HepG2 (cell line): Measurements from ENCODE around the gene C10orf143. TPM values are rescaled to one million over a fixed set of nuclear protein-coding genes. Genes with fewer than 3 reads are reported as not detected.
A peak's percentile ranks its signal among the peaks of the same experiment; 100 is the strongest.

Source experiments
- BORCS8-MEF2B ChIP-seq: sonication (generic); formaldehyde crosslinking; IDR thresholded peaks from 2 replicates; pipeline ENCODE4 v1.8.0; 2022; ENCODE audit warnings: mild to moderate bottlenecking, missing genetic modification reagents
- CC2D1A ChIP-seq: sonication (generic); formaldehyde crosslinking; IDR thresholded peaks from 2 replicates; pipeline ENCODE4 v1.8.1; 2023; ENCODE audit warnings: mild to moderate bottlenecking, missing genetic modification reagents
- ELF1 ChIP-seq: sonication (generic); formaldehyde crosslinking; IDR thresholded peaks from 2 replicates; pipeline ENCODE4 v1.4.0; 2020; ENCODE audit warnings: missing genetic modification reagents
- FOXO1 ChIP-seq: sonication (generic); formaldehyde crosslinking; IDR thresholded peaks from 2 replicates; pipeline ENCODE4 v1.4.0; 2020; ENCODE audit warnings: missing genetic modification reagents
- GFI1 ChIP-seq: sonication (generic); formaldehyde crosslinking; IDR thresholded peaks from 2 replicates; pipeline ENCODE4 v1.5.0; 2020; ENCODE audit warnings: missing genetic modification reagents, mild to moderate bottlenecking, borderline replicate concordance
- HCFC1 ChIP-seq: fragments of 150-350 bp; IDR thresholded peaks from 2 replicates; pipeline ENCODE4 v1.6.1; 2014; ENCODE audit warnings: low read depth, low read length
- IKZF4 ChIP-seq: sonication (generic); formaldehyde crosslinking; IDR thresholded peaks from 2 replicates; pipeline ENCODE4 v1.5.1; 2020; ENCODE audit warnings: borderline replicate concordance, mild to moderate bottlenecking, low read depth, missing genetic modification reagents; ENCODE audit errors: not compliant biosample characterization
- IRX3 ChIP-seq: sonication (generic); formaldehyde crosslinking; IDR thresholded peaks from 2 replicates; pipeline ENCODE4 v1.8.1; 2023; ENCODE audit warnings: mild to moderate bottlenecking, low read depth, missing genetic modification reagents, borderline replicate concordance
- MXD4 ChIP-seq: IDR thresholded peaks from 2 replicates; pipeline ENCODE4 v1.6.1; 2016; ENCODE audit warnings: mild to moderate bottlenecking, missing biosample characterization, missing genetic modification reagents
- NBN ChIP-seq: fragments of 450-650 bp; conservative IDR thresholded peaks from 2 replicates; pipeline ENCODE4 v1.6.1; 2017
- RBM39 ChIP-seq: fragments of 200-400 bp; formaldehyde crosslinking; IDR thresholded peaks from one replicate; pipeline ENCODE4 v1.6.1; 2018; ENCODE audit warnings: antibody characterized with exemption, mild to moderate bottlenecking, low read depth, low read length; ENCODE audit not compliant: poor library complexity, severe bottlenecking
- RFX5 ChIP-seq: IDR thresholded peaks from 2 replicates; pipeline ENCODE4 v1.6.1; 2011; ENCODE audit warnings: low read depth, low read length, improper control_type of control experiment
- SATB2 ChIP-seq: sonication (generic); formaldehyde crosslinking; IDR thresholded peaks from 2 replicates; pipeline ENCODE4 v1.5.0; 2020; ENCODE audit warnings: missing genetic modification reagents
- SP1 ChIP-seq, 2 experiments: fragments of 450-650 bp in 1 of 2; sonication (generic) in 1 of 2; formaldehyde crosslinking in 1 of 2; IDR thresholded peaks; 2 replicates each; pipeline versions ENCODE4 v1.4.0 to v1.6.1; 2016 to 2020; ENCODE audit warnings: missing genetic modification reagents in 1 of 2
- ZNF234 ChIP-seq: sonication (generic); formaldehyde crosslinking; conservative IDR thresholded peaks from 2 replicates; pipeline ENCODE4 v1.5.1; 2020; ENCODE audit warnings: mild to moderate bottlenecking, missing genetic modification reagents
- ZNF30 ChIP-seq: sonication (generic); formaldehyde crosslinking; IDR thresholded peaks from 2 replicates; pipeline ENCODE4 v1.5.0; 2020; ENCODE audit warnings: mild to moderate bottlenecking, missing genetic modification reagents
- ZNF329 ChIP-seq: sonication (generic); formaldehyde crosslinking; IDR thresholded peaks from 2 replicates; pipeline ENCODE4 v1.9.0; 2021; ENCODE audit warnings: low read depth, mild to moderate bottlenecking, missing genetic modification reagents
- polyA plus RNA-seq, 8 experiments: library from polyadenylated mRNA; depleted of rRNA in 3 of 8; stranded (reverse) in 7 of 8; unstranded in 1 of 8; fragments of >200 nt; fragmentation: Illumina TruSeq in 4 of 8; extraction: Trizol in 4 of 8; gene quantifications; 2 replicates each; pipeline versions ENCODE4 v1.2.1 to v1.2.3, GENCODE V29; 2011 to 2016; ENCODE audit warnings: low read depth in 4 of 8, missing spikeins in 1 of 8, mixed read lengths in 1 of 8; ENCODE audit not compliant: insufficient read depth in 1 of 8
- total RNA-seq, 5 experiments: library from RNA; depleted of rRNA; stranded (reverse); fragments of >200 nt; fragmentation: Illumina TruSeq; extraction: Trizol; gene quantifications; 2 replicates each; pipeline ENCODE4 v1.2.3, GENCODE V29; 2016; ENCODE audit warnings: low read depth in 1 of 5
- TF ChIP-seq, protein P1 (sequence below): IDR thresholded peaks from 2 replicates; pipeline ENCODE4 v1.6.1; 2016; ENCODE audit warnings: mild to moderate bottlenecking
- TF ChIP-seq, protein P2 (sequence below), 2 experiments: sonication (generic) in 1 of 2; formaldehyde crosslinking in 1 of 2; IDR thresholded peaks; 2 replicates each; pipeline versions ENCODE4 v1.5.1 to v1.6.1; 2011 to 2020; ENCODE audit warnings: borderline replicate concordance in 1 of 2, low read depth in 1 of 2, low read length in 1 of 2, mild to moderate bottlenecking in 1 of 2, missing genetic modification reagents in 1 of 2, moderate library complexity in 1 of 2
- TF ChIP-seq, protein P3 (sequence below): sonication (generic); formaldehyde crosslinking; IDR thresholded peaks from 2 replicates; pipeline ENCODE4 v1.4.0; 2020; ENCODE audit warnings: missing genetic modification reagents
- TF ChIP-seq, protein P4 (sequence below): IDR thresholded peaks from 2 replicates; pipeline ENCODE4 v1.6.1; 2016; ENCODE audit warnings: missing biosample characterization, missing genetic modification reagents, low read depth

Gene C10orf143
- total and polyA plus RNA-seq, 2 of the 13 experiments (the other 11 are each of a cell fraction or from before 2014, with no cell fraction given): 0.21 to 0.91 TPM

DNA sequence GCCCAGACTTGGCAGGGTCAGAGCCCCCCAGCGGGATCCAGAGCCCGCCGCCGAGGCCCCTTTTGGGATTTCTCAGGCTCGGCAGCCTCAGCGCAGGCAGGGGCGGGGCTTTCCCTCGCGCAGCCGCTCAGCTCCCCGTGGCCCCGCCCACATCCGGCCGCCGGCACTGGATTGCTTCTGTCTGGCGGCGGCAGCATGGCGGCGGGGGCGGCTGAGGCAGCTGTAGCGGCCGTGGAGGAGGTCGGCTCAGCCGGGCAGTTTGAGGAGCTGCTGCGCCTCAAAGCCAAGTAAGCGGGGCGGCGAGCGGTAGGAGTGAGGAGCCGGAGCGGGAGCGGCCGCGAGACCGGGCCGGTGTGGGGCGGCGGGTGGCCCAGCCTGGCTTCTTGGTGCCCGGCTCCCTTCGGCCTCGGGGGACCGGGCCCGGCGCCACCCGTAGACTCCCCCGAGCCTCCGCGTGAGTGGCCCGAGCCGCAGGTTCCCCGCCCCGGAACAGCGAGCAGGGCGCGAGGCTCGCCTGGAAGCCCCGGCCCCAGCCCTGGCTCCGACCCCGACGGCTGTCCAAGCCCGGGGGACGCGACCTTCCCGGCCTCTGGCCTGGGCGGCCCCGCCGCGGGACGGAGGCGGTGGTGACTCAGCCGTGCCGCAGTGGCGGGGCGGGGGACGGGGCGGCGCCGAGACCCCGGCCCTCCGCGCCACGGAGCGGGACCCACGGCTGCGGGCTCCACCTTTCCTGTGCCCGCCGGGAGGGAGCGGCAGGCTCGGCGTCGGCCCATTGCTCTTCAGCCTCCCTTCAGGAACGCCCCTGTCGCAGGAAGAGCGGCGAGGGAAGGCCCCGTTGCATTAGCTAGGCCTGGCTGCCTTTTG is 25.8 kb upstream of the C10orf143 start, which contains the start of gene GLRX3 (continued):
- no peak for TF ChIP-seq IRX3 (CRISPR knock-in tag)
- TF ChIP-seq SATB2 (CRISPR knock-in tag): peak; percentile 50; the same call in 1 of the 2 replicates
- TF ChIP-seq, protein P1, sequence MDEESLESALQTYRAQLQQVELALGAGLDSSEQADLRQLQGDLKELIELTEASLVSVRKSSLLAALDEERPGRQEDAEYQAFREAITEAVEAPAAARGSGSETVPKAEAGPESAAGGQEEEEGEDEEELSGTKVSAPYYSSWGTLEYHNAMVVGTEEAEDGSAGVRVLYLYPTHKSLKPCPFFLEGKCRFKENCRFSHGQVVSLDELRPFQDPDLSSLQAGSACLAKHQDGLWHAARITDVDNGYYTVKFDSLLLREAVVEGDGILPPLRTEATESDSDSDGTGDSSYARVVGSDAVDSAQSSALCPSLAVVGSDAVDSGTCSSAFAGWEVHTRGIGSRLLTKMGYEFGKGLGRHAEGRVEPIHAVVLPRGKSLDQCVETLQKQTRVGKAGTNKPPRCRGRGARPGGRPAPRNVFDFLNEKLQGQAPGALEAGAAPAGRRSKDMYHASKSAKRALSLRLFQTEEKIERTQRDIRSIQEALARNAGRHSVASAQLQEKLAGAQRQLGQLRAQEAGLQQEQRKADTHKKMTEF (CRISPR knock-in tag): peak; percentile 57; the same call in 1 of the 2 replicates
- no peak for TF ChIP-seq BORCS8-MEF2B (CRISPR knock-in tag)
- no peak for TF ChIP-seq CC2D1A
- no peak for TF ChIP-seq SP1 (IDR thresholded peaks at IDR 0.05)
- TF ChIP-seq SP1 (CRISPR knock-in tag; IDR thresholded peaks at IDR 0.05): peak; percentile 96
- TF ChIP-seq, protein P2, sequence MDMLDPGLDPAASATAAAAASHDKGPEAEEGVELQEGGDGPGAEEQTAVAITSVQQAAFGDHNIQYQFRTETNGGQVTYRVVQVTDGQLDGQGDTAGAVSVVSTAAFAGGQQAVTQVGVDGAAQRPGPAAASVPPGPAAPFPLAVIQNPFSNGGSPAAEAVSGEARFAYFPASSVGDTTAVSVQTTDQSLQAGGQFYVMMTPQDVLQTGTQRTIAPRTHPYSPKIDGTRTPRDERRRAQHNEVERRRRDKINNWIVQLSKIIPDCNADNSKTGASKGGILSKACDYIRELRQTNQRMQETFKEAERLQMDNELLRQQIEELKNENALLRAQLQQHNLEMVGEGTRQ (IDR thresholded peaks at IDR 0.05; ENCODE audit: low read depth, low read length): no peak
- TF ChIP-seq, protein P2 (CRISPR knock-in tag; IDR thresholded peaks at IDR 0.05; ENCODE audit: borderline replicate concordance): no peak
- peak; percentile 64 for TF ChIP-seq ELF1
- TF ChIP-seq MXD4 (CRISPR knock-in tag): peak; percentile 81
- TF ChIP-seq HCFC1: peak; percentile 42; the same call in 1 of the 2 replicates
- no peak for TF ChIP-seq ZNF234
- no peak for TF ChIP-seq FOXO1
- TF ChIP-seq NBN: no peak
- TF ChIP-seq, protein P3, sequence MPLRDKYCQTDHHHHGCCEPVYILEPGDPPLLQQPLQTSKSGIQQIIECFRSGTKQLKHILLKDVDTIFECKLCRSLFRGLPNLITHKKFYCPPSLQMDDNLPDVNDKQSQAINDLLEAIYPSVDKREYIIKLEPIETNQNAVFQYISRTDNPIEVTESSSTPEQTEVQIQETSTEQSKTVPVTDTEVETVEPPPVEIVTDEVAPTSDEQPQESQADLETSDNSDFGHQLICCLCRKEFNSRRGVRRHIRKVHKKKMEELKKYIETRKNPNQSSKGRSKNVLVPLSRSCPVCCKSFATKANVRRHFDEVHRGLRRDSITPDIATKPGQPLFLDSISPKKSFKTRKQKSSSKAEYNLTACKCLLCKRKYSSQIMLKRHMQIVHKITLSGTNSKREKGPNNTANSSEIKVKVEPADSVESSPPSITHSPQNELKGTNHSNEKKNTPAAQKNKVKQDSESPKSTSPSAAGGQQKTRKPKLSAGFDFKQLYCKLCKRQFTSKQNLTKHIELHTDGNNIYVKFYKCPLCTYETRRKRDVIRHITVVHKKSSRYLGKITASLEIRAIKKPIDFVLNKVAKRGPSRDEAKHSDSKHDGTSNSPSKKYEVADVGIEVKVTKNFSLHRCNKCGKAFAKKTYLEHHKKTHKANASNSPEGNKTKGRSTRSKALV (CRISPR knock-in tag): no peak
- peak; percentile 69 for TF ChIP-seq IKZF4 (CRISPR knock-in tag)
- TF ChIP-seq RBM39: no peak
- no peak for TF ChIP-seq RFX5
- TF ChIP-seq GFI1 (CRISPR knock-in tag): 0 out of 2 replicates have a peak, but pooled peaks have one; percentile 7
- no peak for TF ChIP-seq ZNF329
- no peak for TF ChIP-seq ZNF30
- TF ChIP-seq, protein P4, sequence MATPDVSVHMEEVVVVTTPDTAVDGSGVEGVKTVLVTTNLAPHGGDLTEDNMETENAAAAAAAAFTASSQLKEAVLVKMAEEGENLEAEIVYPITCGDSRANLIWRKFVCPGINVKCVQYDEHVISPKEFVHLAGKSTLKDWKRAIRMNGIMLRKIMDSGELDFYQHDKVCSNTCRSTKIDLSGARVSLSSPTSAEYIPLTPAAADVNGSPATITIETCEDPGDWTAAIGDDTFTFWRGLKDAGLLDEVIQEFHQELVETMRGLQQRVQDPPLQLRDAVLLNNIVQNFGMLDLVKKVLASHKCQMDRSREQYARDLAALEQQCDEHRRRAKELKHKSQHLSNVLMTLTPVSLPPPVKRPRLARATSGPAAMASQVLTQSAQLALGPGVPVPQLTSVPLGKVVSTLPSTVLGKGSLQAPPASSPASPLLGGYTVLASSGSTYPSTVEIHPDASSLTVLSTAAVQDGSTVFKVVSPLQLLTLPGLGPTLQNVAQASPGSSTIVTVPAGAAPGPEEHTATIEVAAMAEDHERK (CRISPR knock-in tag): no peak
